ENCODE data around the gene SORCS2.

SORCS2 gene

GRCh38 chr4:7366954-7367353 is 174.6 kb downstream of the SORCS2 start:
- TF ChIP-seq CTCF (IDR thresholded peaks at IDR 0.05): no peak
- Histone ChIP-seq H3K27ac (no peak overlapping the region), H3K4me3 (no peak overlapping the region)
- DNase-seq (ENCODE audit: low spot score): no peak

GRCh38 chr4:7367406-7367805 is 175.1 kb downstream of the SORCS2 start:
- DNase-seq (ENCODE audit: low spot score): no peak
- H3K4me3 ChIP-seq: no peak overlapping the region
- TF ChIP-seq CTCF (IDR thresholded peaks at IDR 0.05): no peak
- H3K27ac ChIP-seq: no peak overlapping the region

- Histone ChIP-seq H3K27ac (no peak overlapping the region), H3K4me3 (no peak overlapping the region)
- TF ChIP-seq CTCF (IDR thresholded peaks at IDR 0.05): no peak
- DNase-seq (ENCODE audit: low spot score): no peak
Measured at GRCh38 chr4:7367864-7368277, 175.5 kb downstream of the SORCS2 start.

- no peak for TF ChIP-seq CTCF (IDR thresholded peaks at IDR 0.05)
- no peak overlapping the region for H3K27ac ChIP-seq
- no peak overlapping the region for H3K4me3 ChIP-seq
- DNase-seq (ENCODE audit: low spot score): no peak
Measured at GRCh38 chr4:7368296-7368695, 176.0 kb downstream of the SORCS2 start.

- no peak for TF ChIP-seq CTCF (IDR thresholded peaks at IDR 0.05)
- no peak overlapping the region for H3K27ac ChIP-seq
- DNase-seq (ENCODE audit: low spot score): no peak
- no peak overlapping the region for H3K4me3 ChIP-seq
Measured at GRCh38 chr4:7369511-7369910, 177.2 kb downstream of the SORCS2 start.

- TF ChIP-seq CTCF (IDR thresholded peaks at IDR 0.05): no peak
- no peak for DNase-seq (ENCODE audit: low spot score)
- H3K4me3 ChIP-seq: no peak overlapping the region
- no peak overlapping the region for H3K27ac ChIP-seq
Measured at GRCh38 chr4:7370038-7370437, 177.7 kb downstream of the SORCS2 start.

GRCh38 chr4:7371210-7371941 is 179.0 kb downstream of the SORCS2 start:
- no peak overlapping the region for H3K27ac ChIP-seq
- H3K4me3 ChIP-seq: no peak overlapping the region
- no peak for TF ChIP-seq CTCF (IDR thresholded peaks at IDR 0.05)
- no peak for DNase-seq (ENCODE audit: low spot score)
